Measurements from ENCODE around the gene UGGT1. TPM values are rescaled to one million over a fixed set of nuclear protein-coding genes. Genes with fewer than 3 reads are reported as not detected.

The UGGT1 gene
- total RNA-seq, 1 experiment from 2014 or later, result 55.9 TPM

- Histone ChIP-seq H3K27me3 (ENCODE audit: insufficient read depth, low read length) (no peaks in the 10 kb centered on the region; the same call in 1 of the 2 replicates), H3K14ac (ENCODE audit: insufficient read depth, low read length) (no peak overlapping the region), H4K8ac (replicated peaks; ENCODE audit: insufficient read length, low read depth, low read length) (no peak overlapping the region), H2BK12ac (ENCODE audit: insufficient read length, low read depth, low read length) (no peak overlapping the region), H2BK15ac (ENCODE audit: low read depth, low read length) (no peak overlapping the region), H2BK5ac (ENCODE audit: insufficient read length, low read length) (no peak overlapping the region), H3K9ac (ENCODE audit: extremely low read depth, insufficient read length, low read length) (no peak overlapping the region), H3K79me2 (ENCODE audit: insufficient read depth, low read length) (no peaks in the 10 kb centered on the region), H2AK5ac (ENCODE audit: insufficient read length, low read length) (no peak overlapping the region), H2AFZ (ENCODE audit: low read length) (no peak overlapping the region), H3K18ac (ENCODE audit: insufficient read length, low read depth, low read length) (no peak overlapping the region), H3K4me1 (ENCODE audit: insufficient read depth, low read length) (no peaks in the 10 kb centered on the region), H3K9me3 (ENCODE audit: control insufficient read depth, low read depth, low read length) (no peaks in the 10 kb centered on the region), H3K27ac (ENCODE audit: insufficient read length, low read depth, low read length) (no peak overlapping the region), H3K4me2 (ENCODE audit: insufficient read depth, insufficient read length, low read length) (no peak overlapping the region), H4K91ac (ENCODE audit: insufficient read length, low read depth, low read length) (no peak overlapping the region), H3K79me1 (ENCODE audit: insufficient read depth, low read depth, low read length, poor library complexity, severe bottlenecking) (no peaks in the 10 kb centered on the region), H2BK120ac (ENCODE audit: low read depth, low read length, poor library complexity, severe bottlenecking) (no peak overlapping the region), H3K23me2 (ENCODE audit: insufficient read length, low read depth, low read length, poor library complexity, severe bottlenecking) (peaks cover 9% of the 10 kb centered on the region), H4K20me1 (ENCODE audit: control insufficient read depth, insufficient read depth, insufficient read length) (no peaks in the 10 kb centered on the region), H3K23ac (ENCODE audit: insufficient read length, low read depth, low read length) (no peak overlapping the region), H3K56ac (ENCODE audit: insufficient read length, low read depth, low read length) (no peak overlapping the region), H3K4ac (ENCODE audit: low read depth, low read length) (no peak overlapping the region), H2BK20ac (ENCODE audit: low read depth, low read length, poor library complexity, severe bottlenecking) (no peak overlapping the region), H4K5ac (ENCODE audit: insufficient read length, low read depth, low read length) (no peak overlapping the region), H3T11ph (ENCODE audit: low read length) (no peak overlapping the region)
- H3K27ac Mint-ChIP-seq, result no peak overlapping the region
- no peaks in the 10 kb centered on the region for H3K36me3 Mint-ChIP-seq (ENCODE audit: insufficient read depth in 1 of 3, low read depth in 3 of 3)
- DNase-seq, result no peak
- TF ChIP-seq CTCF (conservative IDR thresholded peaks at IDR 0.05), result no peak
- no peak overlapping the region for H3K4me3 Mint-ChIP-seq
- H3K27me3 Mint-ChIP-seq (ENCODE audit: low read depth), result peaks cover 30% of the 10 kb centered on the region
- H3K9me3 Mint-ChIP-seq, result no peaks in the 10 kb centered on the region
- WGBS (ENCODE audit: extremely low coverage, insufficient read length, low lambda C conversion rate), result no CpG with 5 or more reads among the region's 5 CpGs
- H3K4me1 Mint-ChIP-seq, result peaks cover 9 to 13% of the 10 kb centered on the region in 2 experiments
Measured at GRCh38 chr2:128234613-128235012, 143.6 kb downstream of the UGGT1 start.

Data from H9 (cell line).